Hepatocyte (in vitro differentiated cells): ENCODE data around the gene LRMDA. TPM values are rescaled to one million over a fixed set of nuclear protein-coding genes. Genes with fewer than 3 reads are reported as not detected.
A peak's percentile ranks its signal among the peaks of the same experiment; 100 is the strongest.

ENCODE experiments used
- DNase-seq: peaks from one replicate; pipeline ENCODE4 v3.0.0-alpha.2; 2016; ENCODE audit warnings: low spot score
- H2AFZ ChIP-seq: fragments of 200-600 bp; sonication (generic); 2 replicates; pipeline ENCODE4 v1.6.0; 2016; ENCODE audit warnings: antibody characterized with exemption, mild to moderate bottlenecking
- H3K27ac ChIP-seq: fragments of 200-600 bp; sonication (generic); 2 replicates; pipeline ENCODE4 v1.5.1; 2016; ENCODE audit warnings: mild to moderate bottlenecking
- H3K27me3 ChIP-seq: fragments of 200-600 bp; sonication (generic); 2 replicates; pipeline ENCODE4 v1.6.1; 2016
- H3K36me3 ChIP-seq: fragments of 200-600 bp; sonication (generic); replicated peaks from 2 replicates; pipeline ENCODE4 v1.5.1; 2016; ENCODE audit warnings: low read depth; ENCODE audit not compliant: insufficient read depth
- H3K4me1 ChIP-seq: fragments of 200-600 bp; sonication (generic); 2 replicates; pipeline ENCODE4 v1.5.1; 2016; ENCODE audit warnings: mild to moderate bottlenecking, moderate library complexity; ENCODE audit not compliant: insufficient read depth
- H3K4me2 ChIP-seq: fragments of 200-600 bp; sonication (generic); 2 replicates; pipeline ENCODE4 v1.6.0; 2016
- H3K4me3 ChIP-seq: fragments of 200-600 bp; sonication (generic); 2 replicates; pipeline ENCODE4 v1.5.1; 2016; ENCODE audit warnings: mild to moderate bottlenecking
- H3K79me2 ChIP-seq: fragments of 200-600 bp; sonication (generic); 2 replicates; pipeline ENCODE4 v1.6.0; 2017; ENCODE audit warnings: mild to moderate bottlenecking
- H3K9me2 ChIP-seq: fragments of 200-600 bp; sonication (generic); replicated peaks from 2 replicates; pipeline ENCODE4 v1.6.0; 2017; ENCODE audit warnings: mild to moderate bottlenecking; ENCODE audit not compliant: insufficient read depth
- H3K9me3 ChIP-seq: fragments of 200-600 bp; sonication (generic); 2 replicates; pipeline ENCODE4 v1.5.1; 2016; ENCODE audit warnings: low read depth, mild to moderate bottlenecking
- H4K20me1 ChIP-seq: fragments of 200-600 bp; sonication (generic); 2 replicates; pipeline ENCODE4 v1.6.0; 2016; ENCODE audit warnings: mild to moderate bottlenecking; ENCODE audit not compliant: insufficient read depth, poor library complexity, severe bottlenecking
- EZH2 ChIP-seq: fragments of 200-600 bp; sonication (generic); IDR thresholded peaks from 2 replicates; pipeline ENCODE4 v1.6.1; 2016; ENCODE audit warnings: antibody characterized with exemption, mild to moderate bottlenecking, borderline replicate concordance
- EZH2phosphoT487 ChIP-seq: fragments of 200-600 bp; sonication (generic); IDR thresholded peaks from one replicate; pipeline ENCODE4 v1.6.1; 2018; ENCODE audit warnings: antibody characterized with exemption, mild to moderate bottlenecking, low read depth, moderate library complexity; ENCODE audit not compliant: unreplicated experiment, severe bottlenecking
- WGBS: methylation state at CpG from one replicate; pipeline ENCODE4 v1.1.6; 2016; ENCODE audit warnings: low lambda C conversion rate; ENCODE audit errors: missing lambda C conversion rate; 5-methylcytosine and 5-hydroxymethylcytosine counted together
- polyA plus RNA-seq: library from polyadenylated mRNA; unstranded; fragments of >200 nt; fragmentation: Nextera tagmentation; extraction: Ambion mirVana; gene quantifications from 2 replicates; pipeline ENCODE4 v1.2.1, GENCODE V29; 2016
- total RNA-seq: library from RNA; depleted of rRNA; stranded (reverse); fragments of >200 nt; gene quantifications from 2 replicates; pipeline ENCODE4 v1.2.3, GENCODE V29; 2014
- TF ChIP-seq, protein P1 (sequence below): fragments of 200-600 bp; sonication (generic); IDR thresholded peaks from 2 replicates; pipeline ENCODE4 v1.5.1; 2016; ENCODE audit warnings: antibody characterized with exemption, mild to moderate bottlenecking; ENCODE audit not compliant: poor library complexity

The LRMDA gene
- total and polyA plus RNA-seq, 2 experiments from 2014 or later = 5.6 to 15.7 TPM

DNA sequence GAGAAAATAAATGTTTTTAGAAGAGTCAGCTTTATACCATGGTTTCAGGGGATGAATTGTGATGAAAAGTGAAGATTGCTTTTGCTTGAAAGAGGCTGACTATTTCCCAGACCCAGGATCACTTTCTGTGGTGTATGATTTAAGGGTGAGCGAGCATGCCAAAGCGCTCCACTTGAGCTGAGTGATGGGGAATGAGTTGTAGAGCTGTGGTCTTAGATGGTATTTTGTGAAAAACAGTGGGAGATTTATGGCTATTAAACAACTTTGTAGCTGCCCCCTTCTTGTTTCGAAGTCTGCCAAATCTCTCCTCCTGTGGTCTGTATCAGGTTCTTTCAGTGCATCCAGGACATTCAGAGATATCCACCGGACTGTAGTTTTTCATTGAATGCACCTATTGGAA, 888.2 kb downstream of the LRMDA start:
- Histone ChIP-seq H3K4me2 (no peak overlapping the region), H4K20me1 (no peaks in the 10 kb centered on the region), H3K9me2 (no peaks in the 10 kb centered on the region), H3K27me3 (no peaks in the 10 kb centered on the region), H3K27ac (no peak overlapping the region), H3K9me3 (no peaks in the 10 kb centered on the region), H3K4me1 (peaks cover 6% of the 10 kb centered on the region), H3K36me3 (no peaks in the 10 kb centered on the region), H3K79me2 (no peaks in the 10 kb centered on the region), H2AFZ (no peak overlapping the region), H3K4me3 (no peak overlapping the region)
- WGBS = 91% methylated on average over 4 of the region's 4 CpGs
- no peak for DNase-seq
- TF ChIP-seq EZH2 (no peak), EZH2phosphoT487 (no peak)
- TF ChIP-seq, protein P1, sequence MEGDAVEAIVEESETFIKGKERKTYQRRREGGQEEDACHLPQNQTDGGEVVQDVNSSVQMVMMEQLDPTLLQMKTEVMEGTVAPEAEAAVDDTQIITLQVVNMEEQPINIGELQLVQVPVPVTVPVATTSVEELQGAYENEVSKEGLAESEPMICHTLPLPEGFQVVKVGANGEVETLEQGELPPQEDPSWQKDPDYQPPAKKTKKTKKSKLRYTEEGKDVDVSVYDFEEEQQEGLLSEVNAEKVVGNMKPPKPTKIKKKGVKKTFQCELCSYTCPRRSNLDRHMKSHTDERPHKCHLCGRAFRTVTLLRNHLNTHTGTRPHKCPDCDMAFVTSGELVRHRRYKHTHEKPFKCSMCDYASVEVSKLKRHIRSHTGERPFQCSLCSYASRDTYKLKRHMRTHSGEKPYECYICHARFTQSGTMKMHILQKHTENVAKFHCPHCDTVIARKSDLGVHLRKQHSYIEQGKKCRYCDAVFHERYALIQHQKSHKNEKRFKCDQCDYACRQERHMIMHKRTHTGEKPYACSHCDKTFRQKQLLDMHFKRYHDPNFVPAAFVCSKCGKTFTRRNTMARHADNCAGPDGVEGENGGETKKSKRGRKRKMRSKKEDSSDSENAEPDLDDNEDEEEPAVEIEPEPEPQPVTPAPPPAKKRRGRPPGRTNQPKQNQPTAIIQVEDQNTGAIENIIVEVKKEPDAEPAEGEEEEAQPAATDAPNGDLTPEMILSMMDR = no peak

DNA sequence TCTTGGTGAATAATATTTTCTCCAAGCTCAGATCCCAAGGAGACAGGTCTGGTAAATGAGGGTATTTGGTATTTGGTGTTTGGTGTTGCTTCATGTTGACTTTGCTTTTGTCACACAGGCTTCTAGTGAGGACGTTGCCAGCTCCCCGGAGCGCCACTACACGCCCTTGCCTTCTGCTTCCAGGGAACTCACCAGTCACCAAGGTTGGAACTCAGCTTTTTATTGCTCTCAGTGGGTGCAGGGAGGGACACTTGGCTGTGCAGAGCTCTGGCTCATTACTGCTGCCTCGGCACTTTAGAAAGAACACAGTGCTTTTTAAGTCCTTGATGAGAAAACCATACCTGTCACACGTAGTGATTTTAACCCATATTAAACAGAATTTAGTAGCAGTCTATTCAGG, 892.9 kb downstream of the LRMDA start:
- no peaks in the 10 kb centered on the region for H3K9me3 ChIP-seq
- WGBS = 55% methylated on average over 6 of the region's 6 CpGs
- TF ChIP-seq, protein P1 = no peak
- TF ChIP-seq EZH2phosphoT487 (no peak), EZH2 (no peak)
- no peaks in the 10 kb centered on the region for H3K9me2 ChIP-seq
- no peak overlapping the region for H3K27ac ChIP-seq
- no peaks in the 10 kb centered on the region for H3K36me3 ChIP-seq
- no peaks in the 10 kb centered on the region for H3K79me2 ChIP-seq
- peak overlapping the region; percentile 5 for H3K4me2 ChIP-seq
- H4K20me1 ChIP-seq = no peaks in the 10 kb centered on the region
- no peak overlapping the region for H3K4me3 ChIP-seq
- H2AFZ ChIP-seq = peak overlapping the region; percentile 0
- H3K27me3 ChIP-seq = no peaks in the 10 kb centered on the region
- peak; percentile 56 for DNase-seq
- H3K4me1 ChIP-seq = peaks cover 6% of the 10 kb centered on the region

DNA sequence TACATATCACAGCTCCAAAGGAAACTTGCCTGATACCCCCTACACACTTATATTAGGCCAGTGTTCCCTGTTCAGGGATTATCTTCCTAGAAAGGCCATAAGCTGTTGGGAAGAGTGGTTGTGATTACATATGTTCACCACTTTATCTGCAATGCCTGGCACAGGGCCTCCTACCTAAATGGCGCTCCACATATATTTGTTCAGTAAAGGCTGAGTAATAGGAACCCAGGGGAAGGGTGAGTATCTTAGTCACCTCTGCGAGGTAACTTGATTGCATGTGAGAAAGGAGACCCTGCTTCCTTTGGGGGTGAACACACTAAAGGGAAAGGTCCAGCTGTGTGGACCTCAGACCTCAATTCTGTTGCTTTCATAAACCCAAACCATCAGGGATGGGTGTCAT, 896.0 kb downstream of the LRMDA start:
- no peaks in the 10 kb centered on the region for H3K27me3 ChIP-seq
- no peak overlapping the region for H3K4me3 ChIP-seq
- H3K9me3 ChIP-seq = no peaks in the 10 kb centered on the region
- H3K36me3 ChIP-seq = no peaks in the 10 kb centered on the region
- TF ChIP-seq EZH2phosphoT487 = no peak
- TF ChIP-seq, protein P1 = no peak
- no peak for TF ChIP-seq EZH2
- WGBS = 93% methylated on average over 2 of the region's 2 CpGs
- no peaks in the 10 kb centered on the region for H4K20me1 ChIP-seq
- no peak for DNase-seq
- H2AFZ ChIP-seq = no peak overlapping the region
- peaks cover 6% of the 10 kb centered on the region for H3K4me1 ChIP-seq
- no peaks in the 10 kb centered on the region for H3K79me2 ChIP-seq
- no peak overlapping the region for H3K4me2 ChIP-seq
- no peaks in the 10 kb centered on the region for H3K9me2 ChIP-seq
- no peak overlapping the region for H3K27ac ChIP-seq

DNA sequence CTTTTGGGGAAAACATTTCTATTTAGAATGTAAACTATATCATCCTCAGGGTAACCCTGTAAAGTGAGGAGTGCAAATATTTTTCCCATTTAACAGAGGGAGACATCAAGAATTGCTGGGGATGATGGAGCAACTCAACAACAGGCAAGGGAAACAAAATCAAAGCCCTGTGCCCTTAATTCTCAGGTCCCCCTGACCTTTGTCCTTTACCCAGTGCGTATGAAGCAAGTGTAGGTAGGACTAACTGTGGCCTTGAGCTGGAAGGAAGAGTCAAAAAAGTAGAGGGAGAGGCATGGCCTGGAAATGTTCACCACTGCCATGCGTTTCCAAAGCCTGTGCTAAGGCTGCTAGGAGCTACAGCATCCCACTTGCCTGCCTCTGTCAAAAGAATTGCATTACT, 896.9 kb downstream of the LRMDA start:
- Histone ChIP-seq H3K9me2 (no peaks in the 10 kb centered on the region), H4K20me1 (no peaks in the 10 kb centered on the region), H3K36me3 (no peaks in the 10 kb centered on the region), H2AFZ (no peak overlapping the region), H3K79me2 (no peaks in the 10 kb centered on the region), H3K4me1 (peaks cover 6% of the 10 kb centered on the region), H3K27ac (no peak overlapping the region), H3K9me3 (no peaks in the 10 kb centered on the region), H3K4me3 (no peak overlapping the region), H3K27me3 (no peaks in the 10 kb centered on the region), H3K4me2 (no peak overlapping the region)
- DNase-seq = no peak
- no peak for TF ChIP-seq EZH2phosphoT487
- TF ChIP-seq EZH2 = no peak
- TF ChIP-seq, protein P1 = no peak
- 89% methylated on average over 2 of the region's 2 CpGs for WGBS
